ENCODE results near the gene ANKRD13B. TPM values are rescaled to one million over a fixed set of nuclear protein-coding genes. Genes with fewer than 3 reads are reported as not detected.

ANKRD13B gene
- total RNA-seq, 1 donor from 2014 or later = 17.9 TPM

DNA sequence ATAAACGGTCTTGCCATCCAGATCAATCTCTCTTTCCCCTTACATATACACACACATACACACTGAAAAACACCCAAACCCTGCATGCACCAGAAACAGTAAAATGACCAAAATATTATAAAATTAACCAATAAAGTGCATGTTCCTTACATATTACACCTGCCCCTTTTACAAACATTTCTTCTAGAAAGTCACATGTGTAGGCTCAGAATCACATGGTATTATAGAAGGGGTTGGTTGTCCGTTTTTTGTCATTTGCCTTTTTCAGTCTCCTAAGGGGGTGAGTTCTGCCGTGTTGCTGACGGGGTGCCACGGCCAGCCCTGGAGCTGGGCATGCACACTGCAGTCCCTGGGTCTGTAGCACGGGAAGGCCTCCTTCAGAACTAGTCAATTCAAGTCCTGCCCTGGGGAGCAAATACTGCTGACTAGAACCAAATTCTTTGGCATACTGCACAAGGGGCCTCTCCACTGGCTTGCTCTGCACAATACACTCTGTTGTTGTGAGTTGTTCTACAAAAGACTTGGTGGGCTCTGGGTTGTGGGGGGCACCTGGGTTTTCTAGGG lies 37.8 kb downstream of the ANKRD13B start:
- TF ChIP-seq EZH2 (IDR thresholded peaks at IDR 0.05; ENCODE audit: insufficient read depth, low read length) = no peak
- TF ChIP-seq, protein P1, sequence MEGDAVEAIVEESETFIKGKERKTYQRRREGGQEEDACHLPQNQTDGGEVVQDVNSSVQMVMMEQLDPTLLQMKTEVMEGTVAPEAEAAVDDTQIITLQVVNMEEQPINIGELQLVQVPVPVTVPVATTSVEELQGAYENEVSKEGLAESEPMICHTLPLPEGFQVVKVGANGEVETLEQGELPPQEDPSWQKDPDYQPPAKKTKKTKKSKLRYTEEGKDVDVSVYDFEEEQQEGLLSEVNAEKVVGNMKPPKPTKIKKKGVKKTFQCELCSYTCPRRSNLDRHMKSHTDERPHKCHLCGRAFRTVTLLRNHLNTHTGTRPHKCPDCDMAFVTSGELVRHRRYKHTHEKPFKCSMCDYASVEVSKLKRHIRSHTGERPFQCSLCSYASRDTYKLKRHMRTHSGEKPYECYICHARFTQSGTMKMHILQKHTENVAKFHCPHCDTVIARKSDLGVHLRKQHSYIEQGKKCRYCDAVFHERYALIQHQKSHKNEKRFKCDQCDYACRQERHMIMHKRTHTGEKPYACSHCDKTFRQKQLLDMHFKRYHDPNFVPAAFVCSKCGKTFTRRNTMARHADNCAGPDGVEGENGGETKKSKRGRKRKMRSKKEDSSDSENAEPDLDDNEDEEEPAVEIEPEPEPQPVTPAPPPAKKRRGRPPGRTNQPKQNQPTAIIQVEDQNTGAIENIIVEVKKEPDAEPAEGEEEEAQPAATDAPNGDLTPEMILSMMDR (IDR thresholded peaks at IDR 0.05; ENCODE audit: insufficient read depth, low read depth, low read length) = no peak
- DNase-seq (ENCODE audit: low read depth) (no peak), FAIRE-seq (no peak)
- no peaks in the 10 kb centered on the region for H3K9me3 ChIP-seq (ENCODE audit: insufficient read depth, low read depth, low read length)
- no peak overlapping the region for H2AFZ ChIP-seq (ENCODE audit: low read depth, low read length)
- H4K20me1 ChIP-seq (ENCODE audit: insufficient read depth, low read length) = peaks cover 9% of the 10 kb centered on the region
- H3K27ac ChIP-seq (ENCODE audit: low read depth, low read length) = no peak overlapping the region
- no peak overlapping the region for H3K4me3 Mint-ChIP-seq (ENCODE audit: unreplicated experiment)
- no peaks in the 10 kb centered on the region for H3K4me1 Mint-ChIP-seq (ENCODE audit: low read depth, unreplicated experiment)
- no peak overlapping the region for H3K9ac ChIP-seq (ENCODE audit: low read length)
- H3K27ac Mint-ChIP-seq (ENCODE audit: unreplicated experiment) = no peak overlapping the region
- peaks cover 15% of the 10 kb centered on the region for H3K36me3 Mint-ChIP-seq (ENCODE audit: low read depth, unreplicated experiment)
- no peaks in the 10 kb centered on the region for H3K27me3 ChIP-seq (ENCODE audit: insufficient read depth, low read length)
- no peaks in the 10 kb centered on the region for H3K27me3 Mint-ChIP-seq (ENCODE audit: low read depth, unreplicated experiment)
- H3K4me1 ChIP-seq (ENCODE audit: insufficient read depth, low read length) = no peaks in the 10 kb centered on the region
- H3K9me3 Mint-ChIP-seq (ENCODE audit: unreplicated experiment) = no peaks in the 10 kb centered on the region
- peaks cover 12% of the 10 kb centered on the region for H3K36me3 ChIP-seq (ENCODE audit: insufficient read depth, low read length)
- no peak overlapping the region for H3K4me3 ChIP-seq (ENCODE audit: insufficient read depth, low read depth, low read length)
- no peak overlapping the region for H3K4me2 ChIP-seq (ENCODE audit: low read length)
- H3K79me2 ChIP-seq (ENCODE audit: insufficient read depth, low read length) = no peaks in the 10 kb centered on the region

DNA sequence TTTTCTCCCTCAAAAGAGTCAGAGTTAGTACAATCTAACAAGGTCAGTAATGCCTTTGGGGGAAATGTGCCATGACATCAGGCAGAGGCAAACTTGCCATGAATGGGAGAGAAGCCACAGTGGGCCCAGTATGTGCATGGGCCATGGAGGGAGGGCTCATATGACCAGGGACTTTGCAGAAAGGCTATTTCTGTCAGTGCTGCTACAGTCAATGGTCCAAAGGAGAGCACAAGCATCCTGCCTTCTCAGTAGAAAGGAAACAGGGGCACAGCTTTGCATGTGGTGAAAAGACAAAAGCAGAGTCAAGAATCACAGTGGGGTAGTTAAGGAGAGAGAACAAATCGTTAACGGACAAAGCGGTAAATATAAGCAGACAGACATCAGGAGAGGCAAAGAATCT lies 41.0 kb downstream of the ANKRD13B start:
- no peak overlapping the region for H3K4me2 ChIP-seq (ENCODE audit: low read length)
- Mint-ChIP-seq H3K36me3 (ENCODE audit: low read depth, unreplicated experiment) (peaks cover 20% of the 10 kb centered on the region), H3K27me3 (ENCODE audit: low read depth, unreplicated experiment) (no peaks in the 10 kb centered on the region), H3K27ac (ENCODE audit: unreplicated experiment) (no peak overlapping the region), H3K4me1 (ENCODE audit: low read depth, unreplicated experiment) (peaks cover 2% of the 10 kb centered on the region), H3K4me3 (ENCODE audit: unreplicated experiment) (no peak overlapping the region), H3K9me3 (ENCODE audit: unreplicated experiment) (no peaks in the 10 kb centered on the region)
- peaks cover 6% of the 10 kb centered on the region for H4K20me1 ChIP-seq (ENCODE audit: insufficient read depth, low read length)
- no peaks in the 10 kb centered on the region for H3K9me3 ChIP-seq (ENCODE audit: insufficient read depth, low read depth, low read length)
- H3K9ac ChIP-seq (ENCODE audit: low read length) = no peak overlapping the region
- no peak overlapping the region for H2AFZ ChIP-seq (ENCODE audit: low read depth, low read length)
- H3K27me3 ChIP-seq (ENCODE audit: insufficient read depth, low read length) = no peaks in the 10 kb centered on the region
- H3K4me3 ChIP-seq (ENCODE audit: insufficient read depth, low read depth, low read length) = no peak overlapping the region
- DNase-seq (ENCODE audit: low read depth) (no peak), FAIRE-seq (no peak)
- H3K4me1 ChIP-seq (ENCODE audit: insufficient read depth, low read length) = peaks cover under 1% of the 10 kb centered on the region
- H3K36me3 ChIP-seq (ENCODE audit: insufficient read depth, low read length) = peaks cover 18% of the 10 kb centered on the region
- H3K79me2 ChIP-seq (ENCODE audit: insufficient read depth, low read length) = no peaks in the 10 kb centered on the region
- no peak overlapping the region for H3K27ac ChIP-seq (ENCODE audit: low read depth, low read length)
- TF ChIP-seq, protein P1 (IDR thresholded peaks at IDR 0.05; ENCODE audit: insufficient read depth, low read depth, low read length) = no peak
- TF ChIP-seq EZH2 (IDR thresholded peaks at IDR 0.05; ENCODE audit: insufficient read depth, low read length) = no peak

DNA sequence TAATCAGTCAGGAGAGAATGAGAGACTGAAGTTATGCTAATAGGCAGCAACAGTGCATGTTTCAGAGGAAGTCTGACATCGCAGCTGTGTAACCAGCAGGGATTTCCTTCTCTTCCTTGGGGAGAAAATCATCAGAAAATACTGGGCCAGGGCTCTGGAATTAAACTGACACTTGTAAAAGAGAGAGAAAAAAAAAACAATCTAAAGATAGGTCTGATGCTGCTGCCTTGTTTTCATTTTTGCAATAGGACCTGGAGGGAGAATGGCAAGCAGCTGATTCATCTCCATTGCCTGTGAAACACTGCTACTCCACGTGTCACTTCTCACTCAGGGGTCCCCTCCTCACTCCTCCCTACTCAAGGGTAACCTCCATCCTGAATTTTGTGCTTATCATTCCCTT lies 47.5 kb downstream of the ANKRD13B start:
- H3K4me3 Mint-ChIP-seq (ENCODE audit: unreplicated experiment) = peak overlapping the region; percentile 54
- TF ChIP-seq EZH2 (IDR thresholded peaks at IDR 0.05; ENCODE audit: insufficient read depth, low read length) = no peak
- TF ChIP-seq, protein P1 (IDR thresholded peaks at IDR 0.05; ENCODE audit: insufficient read depth, low read depth, low read length) = no peak
- DNase-seq (ENCODE audit: low read depth) = peak; percentile 37
- peaks cover 22% of the 10 kb centered on the region for H3K4me1 Mint-ChIP-seq (ENCODE audit: low read depth, unreplicated experiment)
- no peaks in the 10 kb centered on the region for H3K9me3 Mint-ChIP-seq (ENCODE audit: unreplicated experiment)
- H3K27ac ChIP-seq (ENCODE audit: low read depth, low read length) = peak overlapping the region; percentile 67
- H3K4me1 ChIP-seq (ENCODE audit: insufficient read depth, low read length) = peaks cover 16% of the 10 kb centered on the region
- H3K36me3 ChIP-seq (ENCODE audit: insufficient read depth, low read length) = peaks cover 6% of the 10 kb centered on the region
- peak overlapping the region; percentile 61 for H3K9ac ChIP-seq (ENCODE audit: low read length)
- no peaks in the 10 kb centered on the region for H4K20me1 ChIP-seq (ENCODE audit: insufficient read depth, low read length)
- no peak overlapping the region for H2AFZ ChIP-seq (ENCODE audit: low read depth, low read length)
- no peaks in the 10 kb centered on the region for H3K9me3 ChIP-seq (ENCODE audit: insufficient read depth, low read depth, low read length)
- no peaks in the 10 kb centered on the region for H3K27me3 ChIP-seq (ENCODE audit: insufficient read depth, low read length)
- H3K36me3 Mint-ChIP-seq (ENCODE audit: low read depth, unreplicated experiment) = peaks cover 13% of the 10 kb centered on the region
- peak overlapping the region; percentile 54 for H3K4me2 ChIP-seq (ENCODE audit: low read length)
- no peaks in the 10 kb centered on the region for H3K79me2 ChIP-seq (ENCODE audit: insufficient read depth, low read length)
- no peak for FAIRE-seq
- H3K27ac Mint-ChIP-seq (ENCODE audit: unreplicated experiment) = peak overlapping the region; percentile 84
- no peak overlapping the region for H3K4me3 ChIP-seq (ENCODE audit: insufficient read depth, low read depth, low read length)
- H3K27me3 Mint-ChIP-seq (ENCODE audit: low read depth, unreplicated experiment) = no peaks in the 10 kb centered on the region

Measured in astrocyte (in vitro differentiated cells and primary cell).